Measurements from ENCODE around the gene TAF11L5.
A peak's percentile ranks its signal among the peaks of the same experiment; 100 is the strongest.
"Not testable (repeated sequence)": the region's sequence is repeated elsewhere in the genome, so short reads cannot be mapped to it uniquely, and the experiment has no call there.

Gene TAF11L5

GRCh38 chr5:17524935-17525334 lies at the start of gene TAF11L5:
TAF11L5 (plus strand) TSS chr5:17525235.
- not testable (repeated sequence) for DNase-seq

GRCh38 chr5:17477043-17477442 lies 48.0 kb upstream of the TAF11L5 start:
- DNase-seq = no peak

GRCh38 chr5:17477573-17478265 lies 47.3 kb upstream of the TAF11L5 start:
- no peak for DNase-seq

- DNase-seq = no peak
Observed at GRCh38 chr5:17481378-17481777, 43.7 kb upstream of the TAF11L5 start.

GRCh38 chr5:17482790-17483189 lies 42.2 kb upstream of the TAF11L5 start:
- DNase-seq = no peak

GRCh38 chr5:17486464-17487173 lies 38.4 kb upstream of the TAF11L5 start:
- not testable (repeated sequence) for DNase-seq

- DNase-seq = no peak
Observed at GRCh38 chr5:17487174-17487512, 37.9 kb upstream of the TAF11L5 start.

GRCh38 chr5:17491257-17491656 lies 33.8 kb upstream of the TAF11L5 start:
- DNase-seq = not testable (repeated sequence)

GRCh38 chr5:17492770-17493169 lies 32.3 kb upstream of the TAF11L5 start:
- no peak for DNase-seq

GRCh38 chr5:17497446-17497845 lies 27.6 kb upstream of the TAF11L5 start:
- no peak for DNase-seq

- DNase-seq = not testable (repeated sequence)
Observed at GRCh38 chr5:17497931-17498330, 27.1 kb upstream of the TAF11L5 start, which contains the start of gene TAF11L2. TAF11L2 (plus strand) TSS chr5:17498231.

GRCh38 chr5:17511775-17512325 lies 13.2 kb upstream of the TAF11L5 start:
- no peak for DNase-seq

GRCh38 chr5:17517526-17517925 lies 7.5 kb upstream of the TAF11L5 start:
- DNase-seq = peak in 1 of 2 donors; percentile 1

- DNase-seq = not testable (repeated sequence)
Observed at GRCh38 chr5:17518067-17518466, 7.0 kb upstream of the TAF11L5 start, which contains the start of gene TAF11L3. TAF11L3 (plus strand) TSS chr5:17518367.

GRCh38 chr5:17519508-17519907 lies 5.5 kb upstream of the TAF11L5 start:
- not testable (repeated sequence) for DNase-seq

GRCh38 chr5:17521501-17521900 lies 3.5 kb upstream of the TAF11L5 start, which contains the start of gene TAF11L4:
TAF11L4 (plus strand) TSS chr5:17521801.
- DNase-seq = not testable (repeated sequence)

- peak in 1 of 2 donors; percentile 5 for DNase-seq
Observed at GRCh38 chr5:17526504-17526903, 1.5 kb downstream of the TAF11L5 start.

- not testable (repeated sequence) for DNase-seq
Observed at GRCh38 chr5:17528369-17528768, 3.3 kb downstream of the TAF11L5 start, which contains the start of gene TAF11L6. TAF11L6 (plus strand) TSS chr5:17528669.
